GM12878 (cell line): ENCODE data around the gene DENND1A.

Experiments used
- ATF3 ChIP-seq: IDR thresholded peaks from 2 replicates; pipeline ENCODE4 v1.6.1; 2011; ENCODE audit warnings: low read depth, mild to moderate bottlenecking, low read length, moderate library complexity, borderline replicate concordance; ENCODE audit errors: extremely low read depth
- CTCF ChIP-seq, 3 experiments: IDR thresholded peaks in 2 of 3; conservative IDR thresholded peaks in 1 of 3; 2 replicates each; pipeline ENCODE4 v1.5.1; 2011; ENCODE audit warnings: low read depth in 3 of 3, low read length in 3 of 3, mild to moderate bottlenecking in 3 of 3, control low read depth in 2 of 3, moderate library complexity in 2 of 3, inconsistent platforms in 1 of 3, mixed read lengths in 1 of 3; ENCODE audit not compliant: control insufficient read depth in 2 of 3, insufficient read depth in 1 of 3; ENCODE audit errors: extremely low read depth in 1 of 3
- ZNF687 ChIP-seq: fragments of 450-650 bp; IDR thresholded peaks from 2 replicates; pipeline ENCODE4 v1.6.1; 2017; ENCODE audit warnings: mild to moderate bottlenecking, moderate library complexity
- ZZZ3 ChIP-seq: IDR thresholded peaks from 2 replicates; pipeline ENCODE4 v1.6.1; 2011; ENCODE audit warnings: low read depth; ENCODE audit not compliant: control insufficient read depth, insufficient read length

DNA sequence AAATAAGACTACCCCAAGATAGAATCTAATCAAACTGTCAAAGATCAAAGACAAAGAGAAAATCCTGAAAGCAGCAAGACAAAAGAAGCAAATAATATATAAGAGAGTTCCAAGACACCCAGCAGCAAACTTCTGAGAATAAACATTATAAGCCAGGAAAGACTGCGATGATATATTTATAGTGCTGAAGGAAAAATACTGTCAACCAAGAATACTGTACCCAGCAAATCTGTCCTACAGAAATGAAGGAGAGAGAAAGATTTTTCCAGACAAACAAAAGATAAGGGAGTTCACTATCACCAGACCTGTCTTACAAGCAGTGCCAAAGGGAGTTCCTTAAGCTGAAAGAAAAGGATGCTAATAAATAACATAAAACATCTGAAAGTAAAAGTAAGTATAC, 227.4 kb downstream of the DENND1A start:
- TF ChIP-seq ZZZ3 (no peak), ATF3 (no peak), ZNF687 (no peak), CTCF (IDR thresholded peaks at IDR 0.05 in 2 of 3, conservative IDR thresholded peaks at IDR 0.05 in 1 of 3; ENCODE audit: control insufficient read depth in 2 of 3, extremely low read depth in 1 of 3, insufficient read depth in 1 of 3, low read depth in 3 of 3, low read length in 3 of 3) (no peak)
